Effector memory CD8-positive, alpha-beta T cell (primary cell): Measurements from ENCODE around the gene TP53I3.
A peak's percentile ranks its signal among the peaks of the same experiment; 100 is the strongest.

Experiments used
- ATAC-seq: fragments of 150-1000 bp; cut with Tn5 transposase; replicated peaks from 2 replicates; pipeline ENCODE4 v1.10.0; 2021; ENCODE audit warnings: mild to moderate bottlenecking, moderate library complexity
- DNase-seq, 3 experiments: peaks; one replicate each; pipeline ENCODE4 v3.0.0; 2021
- H3K27ac Mint-ChIP-seq, 2 donors: one replicate each; pipeline ENCODE4 v1.8.0; 2022; ENCODE audit warnings: mild to moderate bottlenecking in 2 of 2, mixed read lengths in 2 of 2, moderate library complexity in 2 of 2
- H3K27me3 Mint-ChIP-seq, 2 donors: one replicate each; pipeline ENCODE4 v1.8.0; 2022; ENCODE audit warnings: mixed read lengths in 2 of 2
- H3K36me3 Mint-ChIP-seq: one replicate; pipeline ENCODE4 v1.8.0; 2022; ENCODE audit warnings: mild to moderate bottlenecking, moderate library complexity, mixed read lengths; ENCODE audit not compliant: insufficient read depth
- H3K4me1 Mint-ChIP-seq, 2 donors: one replicate each; pipeline ENCODE4 v1.8.0; 2022; ENCODE audit warnings: low read depth in 2 of 2, mixed read lengths in 2 of 2
- H3K4me3 Mint-ChIP-seq, 2 donors: one replicate each; pipeline ENCODE4 v1.8.0; 2022; ENCODE audit warnings: mild to moderate bottlenecking in 2 of 2, mixed read lengths in 2 of 2, moderate library complexity in 2 of 2
- H3K9me3 Mint-ChIP-seq, 2 donors: one replicate each; pipeline ENCODE4 v1.8.0; 2022; ENCODE audit warnings: mixed read lengths in 2 of 2

TP53I3 gene

DNA sequence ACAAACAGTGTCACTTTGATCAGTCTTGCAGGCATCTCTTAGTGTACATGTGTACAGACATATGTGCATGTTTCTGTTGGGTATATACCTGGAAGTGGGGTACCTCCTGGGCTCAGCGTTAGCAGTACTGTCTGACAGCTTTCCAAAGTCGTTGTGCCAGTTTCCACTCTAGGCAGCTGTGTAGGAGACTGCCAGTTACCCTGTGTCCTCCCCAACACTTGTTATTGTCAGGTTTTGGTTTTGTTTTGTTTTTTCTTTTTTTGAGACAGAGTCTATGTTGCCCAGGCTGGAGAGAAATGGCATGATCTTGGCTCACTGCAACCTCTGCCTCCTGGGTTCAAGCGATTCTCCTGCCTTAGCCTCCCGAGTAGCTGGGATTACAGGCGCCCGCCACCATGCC, 28.9 kb downstream of the TP53I3 start:
- Mint-ChIP-seq H3K36me3 (no peaks in the 10 kb centered on the region), H3K27ac (no peak overlapping the region), H3K9me3 (no peaks in the 10 kb centered on the region)

DNA sequence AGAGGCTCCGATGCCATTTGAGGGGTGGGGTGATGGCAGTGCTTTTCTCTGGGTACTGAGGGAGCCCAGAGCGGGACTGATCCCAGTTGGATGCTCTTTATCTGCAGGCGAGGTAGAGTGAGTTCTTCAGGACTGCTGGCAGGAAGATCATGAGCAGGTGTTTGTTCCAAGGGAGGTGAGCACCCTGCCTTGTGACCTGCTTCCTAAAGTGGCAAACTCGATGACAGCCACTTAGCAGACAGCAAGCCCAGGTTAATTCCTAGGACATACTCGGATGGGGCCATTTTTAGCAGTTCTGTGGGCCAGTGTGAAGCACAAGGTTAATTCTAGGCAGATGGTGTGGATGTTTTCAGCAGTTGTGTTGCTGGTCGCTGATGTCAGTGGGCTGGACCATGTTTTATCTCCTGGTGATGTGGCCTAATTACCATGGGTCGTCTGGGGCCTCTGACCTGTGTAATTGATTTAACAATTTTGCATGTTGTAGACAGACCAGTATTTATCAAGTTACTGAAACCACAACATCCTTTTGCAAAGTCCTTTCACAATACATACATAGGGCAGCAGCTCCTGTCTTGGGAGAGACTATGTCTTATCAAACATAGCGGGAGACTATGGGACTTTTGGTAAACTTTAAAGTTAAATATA, 30.1 kb downstream of the TP53I3 start:
- no peaks in the 10 kb centered on the region for H3K36me3 Mint-ChIP-seq
- peaks cover 0 to under 1% of the 10 kb centered on the region in 2 donors for H3K4me1 Mint-ChIP-seq
- ATAC-seq (no peak), DNase-seq (no peak)
- no peak overlapping the region for H3K27ac Mint-ChIP-seq
- H3K4me3 Mint-ChIP-seq: no peak overlapping the region
- H3K27me3 Mint-ChIP-seq: no peaks in the 10 kb centered on the region
- no peaks in the 10 kb centered on the region for H3K9me3 Mint-ChIP-seq

More for the DNA sequence above, 28.9 kb downstream of the TP53I3 start:
- DNase-seq: no peak
- Mint-ChIP-seq H3K4me3 (no peak overlapping the region), H3K27me3 (no peaks in the 10 kb centered on the region), H3K4me1 (no peaks in the 10 kb centered on the region)
- ATAC-seq: no peak

GRCh38 chr2:24052951-24053350, 31.7 kb downstream of the TP53I3 start:
- Mint-ChIP-seq H3K9me3 (no peaks in the 10 kb centered on the region), H3K27me3 (no peaks in the 10 kb centered on the region), H3K36me3 (peaks cover 3% of the 10 kb centered on the region), H3K27ac (no peak overlapping the region), H3K4me1 (peaks cover 3 to 8% of the 10 kb centered on the region in 2 donors), H3K4me3 (no peak overlapping the region)
- ATAC-seq (no peak), DNase-seq (no peak)

- no peak overlapping the region for H3K27ac Mint-ChIP-seq
- H3K36me3 Mint-ChIP-seq: peaks cover 13% of the 10 kb centered on the region
- H3K9me3 Mint-ChIP-seq: no peaks in the 10 kb centered on the region
- no peaks in the 10 kb centered on the region for H3K27me3 Mint-ChIP-seq
- peaks cover 12 to 18% of the 10 kb centered on the region in 2 donors for H3K4me1 Mint-ChIP-seq
- ATAC-seq (no peak), DNase-seq (no peak)
- no peak overlapping the region for H3K4me3 Mint-ChIP-seq
Measured at GRCh38 chr2:24051833-24052232, 32.8 kb downstream of the TP53I3 start.

DNA sequence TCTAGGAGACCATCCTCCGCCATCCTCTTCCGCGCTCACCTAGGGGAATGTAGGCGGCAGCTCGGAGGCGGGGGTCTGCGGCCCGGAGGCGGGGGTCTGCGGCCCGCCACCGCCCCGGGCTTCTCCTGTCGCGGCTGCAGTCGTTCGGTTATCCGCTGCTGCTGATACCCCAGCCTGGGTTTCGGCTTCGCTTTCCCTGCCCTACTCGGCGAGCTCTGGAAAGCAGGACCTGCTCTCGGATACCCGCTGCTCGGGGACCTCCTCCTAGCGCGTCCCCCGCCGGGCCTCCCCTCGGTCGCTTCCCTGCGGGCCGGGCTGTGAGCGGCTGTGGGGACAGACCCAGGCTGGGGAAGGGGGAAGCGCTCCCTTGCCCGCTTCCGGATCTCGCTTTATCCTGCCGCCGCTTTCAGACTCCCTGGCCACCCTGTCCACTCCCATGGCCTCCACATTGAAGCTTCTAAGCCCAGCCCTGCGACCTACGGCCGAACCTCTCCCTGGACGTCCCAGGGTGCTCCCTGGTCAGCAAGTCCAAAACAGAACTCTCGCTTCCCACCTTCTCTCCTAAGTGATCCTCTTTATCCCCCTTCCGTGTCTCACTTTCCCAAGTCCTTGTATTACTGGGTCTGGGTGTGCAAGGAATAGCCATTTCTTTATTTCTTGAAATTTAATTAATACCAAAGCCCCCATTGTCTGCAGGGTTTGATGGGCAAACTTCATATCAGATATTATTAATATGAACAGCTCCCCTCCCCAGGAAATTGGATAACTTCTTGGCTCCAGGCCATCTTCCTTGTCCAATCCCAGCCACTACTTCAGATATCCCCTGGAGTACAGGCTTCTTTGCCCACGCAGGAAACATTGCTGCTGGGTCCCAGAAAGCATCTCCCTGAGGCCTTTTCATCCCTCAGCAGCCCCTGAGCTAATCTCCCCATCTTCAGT, 34.3 kb downstream of the TP53I3 start:
- H3K4me1 Mint-ChIP-seq: peaks cover 16 to 27% of the 10 kb centered on the region in 2 donors
- ATAC-seq: no peak
- no peaks in the 10 kb centered on the region for H3K27me3 Mint-ChIP-seq
- H3K4me3 Mint-ChIP-seq: no peak overlapping the region
- peak overlapping the region in 1 of 2 donors; percentile 71 for H3K27ac Mint-ChIP-seq
- H3K36me3 Mint-ChIP-seq: peaks cover 13% of the 10 kb centered on the region
- DNase-seq: peak in 1 of 3 experiments; percentile 5
- H3K9me3 Mint-ChIP-seq: no peaks in the 10 kb centered on the region

GRCh38 chr2:24049485-24050021, 35.1 kb downstream of the TP53I3 start, which contains the start of gene FKBP1B:
TSS of gene FKBP1B (plus strand) at chr2:24049741. CDS start at chr2:24049850, 109 bp downstream.
- ATAC-seq (peak; percentile 21), DNase-seq (peak; percentile 36 to 47 (median 42))
- Mint-ChIP-seq H3K27ac (peak within 1 kb of the TSS in 1 of 2 donors; percentile 71), H3K27me3 (no peaks in the 10 kb centered on the region), H3K4me3 (no peak within 1 kb of the TSS), H3K36me3 (peaks cover 13% of the 10 kb centered on the region), H3K9me3 (no peaks in the 10 kb centered on the region), H3K4me1 (peaks cover 20 to 34% of the 10 kb centered on the region in 2 donors)

DNA sequence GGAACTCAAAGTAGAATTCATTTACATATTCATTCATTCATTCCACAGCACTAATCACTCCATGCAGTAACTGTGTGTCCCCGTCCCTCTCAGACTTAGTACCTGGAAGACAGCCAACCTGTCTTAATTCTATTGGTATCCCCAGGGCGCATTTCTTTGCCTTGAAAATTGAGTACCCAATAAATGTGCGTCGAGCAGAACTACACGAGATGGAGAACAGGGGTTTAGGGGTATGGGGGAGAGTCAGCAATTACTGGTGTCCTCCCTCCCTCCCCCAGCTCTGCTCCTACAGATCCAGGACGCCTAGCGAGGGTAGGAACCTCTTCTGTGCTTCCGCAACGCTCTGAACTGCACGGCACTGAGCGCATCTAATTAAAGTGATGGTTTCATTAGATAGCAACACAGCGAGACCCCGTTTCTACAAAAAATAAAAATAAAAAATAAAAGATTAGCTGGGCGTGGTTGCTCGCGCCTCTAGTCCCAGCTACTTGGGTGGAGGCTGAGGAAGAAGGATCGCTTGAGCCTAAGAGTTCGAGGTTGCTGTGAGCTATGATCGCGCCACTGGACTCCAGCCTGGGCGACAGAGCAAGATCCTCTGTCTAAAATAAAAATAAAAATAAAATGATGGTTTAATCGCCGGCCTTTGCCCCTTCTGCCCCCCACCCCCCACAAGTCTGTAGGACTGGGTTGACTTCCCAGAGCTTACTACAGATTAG, 35.7 kb downstream of the TP53I3 start:
- no peak for DNase-seq
- ATAC-seq: no peak
- Mint-ChIP-seq H3K4me3 (no peak overlapping the region), H3K27ac (peak overlapping the region in 1 of 2 donors; percentile 71), H3K9me3 (no peaks in the 10 kb centered on the region), H3K36me3 (peaks cover 13% of the 10 kb centered on the region), H3K4me1 (peaks cover 20 to 34% of the 10 kb centered on the region in 2 donors), H3K27me3 (no peaks in the 10 kb centered on the region)

DNA sequence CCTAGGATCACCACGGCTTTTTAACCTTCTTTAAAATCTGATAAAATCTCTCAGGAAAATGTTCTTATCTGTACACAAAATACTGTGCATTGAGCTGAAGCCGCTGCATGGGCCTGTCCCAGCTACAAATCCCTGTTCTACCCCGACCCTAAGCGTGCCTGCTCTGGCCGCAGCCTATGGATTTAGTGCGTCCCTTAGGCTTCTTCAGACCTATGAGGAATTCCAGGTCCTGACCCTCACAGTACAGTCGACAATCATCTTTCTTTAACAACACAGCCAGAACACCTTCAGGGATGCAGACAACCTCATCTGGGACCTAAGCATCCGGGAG, 37.0 kb downstream of the TP53I3 start:
- DNase-seq (no peak), ATAC-seq (no peak)
- Mint-ChIP-seq H3K4me3 (peak overlapping the region; percentile 98 to 99), H3K4me1 (peaks cover 20 to 34% of the 10 kb centered on the region in 2 donors), H3K27ac (peak overlapping the region; percentile 96 to 98), H3K9me3 (no peaks in the 10 kb centered on the region), H3K36me3 (peaks cover 13% of the 10 kb centered on the region), H3K27me3 (no peaks in the 10 kb centered on the region)

- DNase-seq (peak; percentile 85 to 90 (median 88)), ATAC-seq (peak; percentile 98)
- Mint-ChIP-seq H3K36me3 (peaks cover 13% of the 10 kb centered on the region), H3K27ac (peak within 1 kb of the TSS; percentile 96 to 98), H3K27me3 (no peaks in the 10 kb centered on the region), H3K4me1 (peaks cover 20 to 34% of the 10 kb centered on the region in 2 donors), H3K4me3 (peak within 1 kb of the TSS; percentile 98 to 99), H3K9me3 (no peaks in the 10 kb centered on the region)
Measured at GRCh38 chr2:24046930-24047702, 37.5 kb downstream of the TP53I3 start, which contains the start of gene WDCP. TSS of gene WDCP (minus strand) at chr2:24047391. CDS start at chr2:24039494, 7,897 bp downstream.

- H3K36me3 Mint-ChIP-seq: peaks cover 13% of the 10 kb centered on the region
- peaks cover 20 to 34% of the 10 kb centered on the region in 2 donors for H3K4me1 Mint-ChIP-seq
- DNase-seq (no peak), ATAC-seq (no peak)
- no peaks in the 10 kb centered on the region for H3K9me3 Mint-ChIP-seq
- H3K27ac Mint-ChIP-seq: peak overlapping the region; percentile 96 to 98
- peak overlapping the region; percentile 98 to 99 for H3K4me3 Mint-ChIP-seq
- H3K27me3 Mint-ChIP-seq: no peaks in the 10 kb centered on the region
Measured at GRCh38 chr2:24046599-24046929, 38.1 kb downstream of the TP53I3 start.

DNA sequence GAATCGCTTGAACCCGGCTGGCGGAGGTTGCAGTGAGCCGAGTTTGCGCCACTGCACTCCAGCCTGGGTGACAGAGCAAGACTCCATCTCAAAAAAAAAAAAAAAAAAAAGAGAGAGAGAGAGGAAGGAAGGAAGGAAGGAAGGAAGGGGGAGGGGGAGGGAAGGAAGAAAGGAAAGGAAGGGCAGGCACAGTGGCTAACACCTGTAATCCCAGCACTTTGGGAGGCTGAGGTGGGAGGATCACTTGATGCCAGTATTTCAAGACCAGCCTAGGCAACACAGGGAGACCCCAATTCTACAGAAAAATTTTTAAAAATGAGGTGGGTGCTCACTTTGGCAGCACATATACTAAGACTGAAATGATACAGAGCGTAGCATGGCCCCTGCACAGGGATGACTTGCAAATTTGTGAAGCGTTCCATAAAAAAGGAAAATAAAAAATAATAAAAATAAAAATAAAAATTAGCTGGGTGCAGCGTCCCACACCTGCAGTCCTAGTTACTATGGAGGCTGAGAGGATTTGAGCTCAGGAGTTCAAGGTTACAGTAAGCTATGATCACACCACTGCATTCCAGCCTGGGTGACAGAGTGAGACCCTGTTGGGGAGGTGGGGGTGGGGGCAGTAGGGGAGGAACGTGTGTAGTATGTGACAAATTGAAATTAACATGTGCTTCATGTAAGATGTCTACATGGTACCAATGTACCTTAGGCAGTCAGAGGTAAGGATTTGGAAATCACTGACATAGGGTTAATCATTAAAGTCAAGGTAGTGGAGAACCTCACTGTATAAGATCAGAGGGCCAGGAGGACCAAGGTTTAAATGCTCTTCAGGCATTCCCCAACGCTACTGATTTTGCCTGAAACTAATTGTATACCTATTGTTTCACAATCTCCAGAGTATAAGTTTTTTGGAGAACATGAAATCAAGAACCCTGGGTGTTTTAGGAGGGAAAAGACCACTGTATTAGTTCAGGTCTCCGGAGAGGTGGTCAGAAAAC, 38.8 kb downstream of the TP53I3 start:
- Mint-ChIP-seq H3K27ac (no peak overlapping the region), H3K27me3 (no peaks in the 10 kb centered on the region), H3K9me3 (no peaks in the 10 kb centered on the region), H3K4me1 (peaks cover 20 to 34% of the 10 kb centered on the region in 2 donors), H3K36me3 (peaks cover 13% of the 10 kb centered on the region), H3K4me3 (peak overlapping the region in 1 of 2 donors; percentile 99)
- ATAC-seq: no peak
- DNase-seq: no peak
